HepG2 (cell line): ENCODE data around the gene VASN. TPM values are rescaled to one million over a fixed set of nuclear protein-coding genes. Genes with fewer than 3 reads are reported as not detected.

Source experiments
- ATAC-seq: fragments of 200-7000 bp; cut with Tn5 transposase; 3 replicates; pipeline ENCODE4 v1.9.1; 2020; ENCODE audit warnings: mild to moderate bottlenecking, moderate library complexity
- BruUV-seq: library from RNA; stranded (reverse); fragments of 400-500 nt; replicated peaks from 2 replicates; lab custom pipeline; 2021; lab: Mats Ljungman, UMichigan
- CTCF ChIA-PET: fragments of 300-600 bp; formaldehyde crosslinking; extraction: SDS; loops from one replicate; lab custom pipeline; 2021; ENCODE audit warnings: low total read pairs, inconsistent platforms, low intra/inter-chr PET ratio; lab: Yijun Ruan, JAX
- POLR2A ChIA-PET: fragments of 350-600 bp; sonication (Branson Sonifier 250); formaldehyde crosslinking; loops from one replicate; lab custom pipeline; 2020; ENCODE audit warnings: antibody characterized with exemption, inconsistent platforms; lab: Yijun Ruan, JAX
- DNase-seq: peaks from one replicate; pipeline ENCODE4 v3.0.0-alpha.2; 2015; ENCODE audit warnings: low spot score
- FAIRE-seq: peaks from 3 replicates; lab custom pipeline; 2011; peaks lifted over from hg19 to GRCh38; lab: Jason Lieb, UNC
- H2AFZ ChIP-seq: one replicate; pipeline ENCODE4 v1.6.1; 2011; ENCODE audit warnings: low read length, inconsistent platforms
- H3K27ac ChIP-seq: fragments of 300-600 bp; 3 replicates; pipeline ENCODE4 v1.8.0; 2011; ENCODE audit warnings: mixed run types, mild to moderate bottlenecking, mixed read lengths, low read length, inconsistent platforms; ENCODE audit not compliant: insufficient read depth; ENCODE audit errors: extremely low read length
- H3K27me3 ChIP-seq, 2 experiments: fragments of 200-600 bp in 1 of 2; 2 replicates in 1 of 2; 3 replicates in 1 of 2; pipeline versions ENCODE4 v1.6.0 to v1.8.0; 2011; ENCODE audit warnings: low read length in 2 of 2, mild to moderate bottlenecking in 2 of 2, moderate library complexity in 2 of 2, inconsistent platforms in 1 of 2; ENCODE audit not compliant: insufficient read depth in 2 of 2, control insufficient read depth in 1 of 2
- H3K36me3 ChIP-seq, 2 experiments: fragments of 200-600 bp in 1 of 2; replicated peaks in 1 of 2; 2 replicates in 1 of 2; 3 replicates in 1 of 2; pipeline versions ENCODE4 v1.5.1 to v1.8.0; 2011; ENCODE audit warnings: low read length in 2 of 2, inconsistent platforms in 1 of 2; ENCODE audit not compliant: insufficient read depth in 2 of 2, control insufficient read depth in 1 of 2
- H3K4me1 ChIP-seq: 2 replicates; pipeline ENCODE4 v1.5.1; 2012; ENCODE audit warnings: low read length, inconsistent platforms; ENCODE audit not compliant: insufficient read depth
- H3K4me2 ChIP-seq: 2 replicates; pipeline ENCODE4 v1.6.0; 2011; ENCODE audit warnings: low read depth, low read length, inconsistent platforms
- H3K4me3 ChIP-seq, 3 experiments: fragments of 200-600 bp in 1 of 3; sonication (generic), shearing (Covaris generic) in 1 of 3; replicated peaks in 1 of 3; 2 replicates each; pipeline ENCODE4 v1.5.1; 2011 to 2016; ENCODE audit warnings: low read length in 3 of 3, inconsistent platforms in 2 of 3, low read depth in 2 of 3, mild to moderate bottlenecking in 2 of 3, control low read depth in 1 of 3, mixed read lengths in 1 of 3; ENCODE audit not compliant: insufficient read depth in 1 of 3
- H3K79me2 ChIP-seq: one replicate; pipeline ENCODE4 v1.6.1; 2011; ENCODE audit warnings: low read length, inconsistent platforms; ENCODE audit not compliant: insufficient read depth
- H3K9ac ChIP-seq: 2 replicates; pipeline ENCODE4 v1.6.0; 2011; ENCODE audit warnings: mild to moderate bottlenecking, low read depth, low read length, inconsistent platforms; ENCODE audit not compliant: insufficient read depth
- H3K9me3 ChIP-seq: 2 replicates; pipeline ENCODE4 v1.5.1; 2012; ENCODE audit warnings: mild to moderate bottlenecking, low read length
- H4K20me1 ChIP-seq: 2 replicates; pipeline ENCODE4 v1.6.0; 2011; ENCODE audit warnings: inconsistent platforms, mild to moderate bottlenecking, low read length, moderate library complexity; ENCODE audit not compliant: insufficient read depth
- BHLHE40 ChIP-seq: IDR thresholded peaks from 2 replicates; pipeline ENCODE4 v1.6.1; 2011; ENCODE audit warnings: low read length, improper control_type of control experiment
- DNMT3B ChIP-seq: conservative IDR thresholded peaks from 2 replicates; pipeline ENCODE4 v1.6.1; 2016; ENCODE audit warnings: missing biosample characterization, control low read depth
- GTF3A ChIP-seq: sonication (generic); formaldehyde crosslinking; conservative IDR thresholded peaks from 2 replicates; pipeline ENCODE4 v1.4.0; 2020; ENCODE audit warnings: mild to moderate bottlenecking, missing genetic modification reagents
- MYNN ChIP-seq: sonication (generic); formaldehyde crosslinking; IDR thresholded peaks from 2 replicates; pipeline ENCODE4 v1.4.0; 2020; ENCODE audit warnings: mild to moderate bottlenecking, low read depth, missing genetic modification reagents
- MZF1 ChIP-seq: sonication (generic); formaldehyde crosslinking; IDR thresholded peaks from 2 replicates; pipeline ENCODE4 v1.8.1; 2023; ENCODE audit warnings: mild to moderate bottlenecking, missing genetic modification reagents, borderline replicate concordance
- NCOR1 ChIP-seq: fragments of 200-600 bp; sonication (generic); IDR thresholded peaks from 2 replicates; pipeline ENCODE4 v1.7.0; 2017; ENCODE audit warnings: antibody characterized with exemption, low read length, borderline replicate concordance
- NFATC3 ChIP-seq: sonication (generic); formaldehyde crosslinking; IDR thresholded peaks from 2 replicates; pipeline ENCODE4 v1.5.1; 2020; ENCODE audit warnings: mild to moderate bottlenecking, missing genetic modification reagents
- PREB ChIP-seq: sonication (generic); formaldehyde crosslinking; IDR thresholded peaks from 2 replicates; pipeline ENCODE4 v1.4.0; 2020; ENCODE audit warnings: missing genetic modification reagents
- REL ChIP-seq: sonication (generic); formaldehyde crosslinking; conservative IDR thresholded peaks from 2 replicates; pipeline ENCODE4 v1.8.0; 2022; ENCODE audit warnings: mild to moderate bottlenecking, missing genetic modification reagents, moderate library complexity
- REXO4 ChIP-seq: sonication (generic); formaldehyde crosslinking; IDR thresholded peaks from 2 replicates; pipeline ENCODE4 v1.8.0; 2022; ENCODE audit warnings: missing genetic modification reagents, mild to moderate bottlenecking, borderline replicate concordance
- SALL1 ChIP-seq: sonication (generic); formaldehyde crosslinking; IDR thresholded peaks from 2 replicates; pipeline ENCODE4 v1.8.0; 2022; ENCODE audit warnings: mild to moderate bottlenecking, missing genetic modification reagents
- TBL1XR1 ChIP-seq: fragments of 150-350 bp; IDR thresholded peaks from 2 replicates; pipeline ENCODE4 v1.6.1; 2014; ENCODE audit warnings: borderline replicate concordance, low read length; ENCODE audit not compliant: partially characterized antibody
- ZFP1 ChIP-seq: IDR thresholded peaks from 2 replicates; pipeline ENCODE4 v1.6.1; 2016
- ZNF326 ChIP-seq: sonication (generic); formaldehyde crosslinking; IDR thresholded peaks from 2 replicates; pipeline ENCODE4 v1.4.0; 2020; ENCODE audit warnings: missing genetic modification reagents, borderline replicate concordance
- ZNF776 ChIP-seq: sonication (generic); formaldehyde crosslinking; IDR thresholded peaks from 2 replicates; pipeline ENCODE4 v1.4.0; 2020; ENCODE audit warnings: mild to moderate bottlenecking, missing genetic modification reagents
- ZZZ3 ChIP-seq: sonication (generic); formaldehyde crosslinking; IDR thresholded peaks from 2 replicates; pipeline ENCODE4 v1.4.0; 2020; ENCODE audit warnings: missing genetic modification reagents, mild to moderate bottlenecking, borderline replicate concordance
- WGBS: methylation state at CpG from one replicate; pipeline ENCODE4 v1.1.6; 2017; ENCODE audit warnings: low lambda C conversion rate; 5-methylcytosine and 5-hydroxymethylcytosine counted together
- in situ Hi-C: cut with HindIII; loops from 2 replicates; pipeline ENCODE4 v1.10.0; 2017; ENCODE audit warnings: low pct_unique_long_range_greater_than_20kb; ENCODE audit not compliant: extremely low pct_ligation_motif_present
- intact Hi-C: fragments of 100-400 bp; cut with micrococcal nuclease; formaldehyde crosslinking; loops from one replicate; pipeline ENCODE4 v1.10.0; 2022; ENCODE audit not compliant: unreplicated experiment
- polyA plus RNA-seq, 8 experiments: library from polyadenylated mRNA; depleted of rRNA in 3 of 8; stranded (reverse) in 7 of 8; unstranded in 1 of 8; fragments of >200 nt; fragmentation: Illumina TruSeq in 4 of 8; extraction: Trizol in 4 of 8; gene quantifications; 2 replicates each; pipeline versions ENCODE4 v1.2.1 to v1.2.3, GENCODE V29; 2011 to 2016; ENCODE audit warnings: low read depth in 4 of 8, missing spikeins in 1 of 8, mixed read lengths in 1 of 8; ENCODE audit not compliant: insufficient read depth in 1 of 8
- total RNA-seq, 5 experiments: library from RNA; depleted of rRNA; stranded (reverse); fragments of >200 nt; fragmentation: Illumina TruSeq; extraction: Trizol; gene quantifications; 2 replicates each; pipeline ENCODE4 v1.2.3, GENCODE V29; 2016; ENCODE audit warnings: low read depth in 1 of 5
- TF ChIP-seq, protein P1 (sequence below): sonication (generic); formaldehyde crosslinking; IDR thresholded peaks from 2 replicates; pipeline ENCODE4 v1.8.0; 2022; ENCODE audit warnings: mild to moderate bottlenecking, missing genetic modification reagents, moderate library complexity
- TF ChIP-seq, protein P2 (sequence below), 2 experiments: sonication (generic) in 1 of 2; formaldehyde crosslinking in 1 of 2; IDR thresholded peaks; 2 replicates each; pipeline versions ENCODE4 v1.4.0 to v1.6.1; 2018 to 2020; ENCODE audit warnings: missing genetic modification reagents in 2 of 2, borderline replicate concordance in 1 of 2, low read depth in 1 of 2, mild to moderate bottlenecking in 1 of 2, missing biosample characterization in 1 of 2
- TF ChIP-seq, protein P3 (sequence below): sonication (generic); formaldehyde crosslinking; IDR thresholded peaks from 2 replicates; pipeline ENCODE4 v1.4.0; 2020; ENCODE audit warnings: missing genetic modification reagents

VASN gene
- total and polyA plus RNA-seq, 2 of the 13 experiments (the other 11 are each of a cell fraction or from before 2014, with no cell fraction given), result 8.4 to 18.2 TPM

GRCh38 chr16:4408323-4408690, 36.7 kb downstream of the VASN start:
- POLR2A ChIA-PET, result no interaction called here
- whole genome bisulfite sequencing, result 98% methylated on average over 7 of the region's 10 CpGs
- TF ChIP-seq, protein P1, sequence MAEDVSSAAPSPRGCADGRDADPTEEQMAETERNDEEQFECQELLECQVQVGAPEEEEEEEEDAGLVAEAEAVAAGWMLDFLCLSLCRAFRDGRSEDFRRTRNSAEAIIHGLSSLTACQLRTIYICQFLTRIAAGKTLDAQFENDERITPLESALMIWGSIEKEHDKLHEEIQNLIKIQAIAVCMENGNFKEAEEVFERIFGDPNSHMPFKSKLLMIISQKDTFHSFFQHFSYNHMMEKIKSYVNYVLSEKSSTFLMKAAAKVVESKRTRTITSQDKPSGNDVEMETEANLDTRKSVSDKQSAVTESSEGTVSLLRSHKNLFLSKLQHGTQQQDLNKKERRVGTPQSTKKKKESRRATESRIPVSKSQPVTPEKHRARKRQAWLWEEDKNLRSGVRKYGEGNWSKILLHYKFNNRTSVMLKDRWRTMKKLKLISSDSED (CRISPR knock-in tag), result no peak
- TF ChIP-seq ZNF326 (CRISPR knock-in tag) (no peak), REL (no peak), ZNF776 (CRISPR knock-in tag) (no peak), ZFP1 (CRISPR knock-in tag) (no peak), REXO4 (no peak), SALL1 (no peak), BHLHE40 (no peak), GTF3A (CRISPR knock-in tag) (no peak), MYNN (CRISPR knock-in tag) (no peak), MZF1 (CRISPR knock-in tag) (no peak), NFATC3 (no peak), ZZZ3 (no peak), DNMT3B (no peak), PREB (no peak), NCOR1 (no peak), TBL1XR1 (no peak)
- TF ChIP-seq, protein P2, sequence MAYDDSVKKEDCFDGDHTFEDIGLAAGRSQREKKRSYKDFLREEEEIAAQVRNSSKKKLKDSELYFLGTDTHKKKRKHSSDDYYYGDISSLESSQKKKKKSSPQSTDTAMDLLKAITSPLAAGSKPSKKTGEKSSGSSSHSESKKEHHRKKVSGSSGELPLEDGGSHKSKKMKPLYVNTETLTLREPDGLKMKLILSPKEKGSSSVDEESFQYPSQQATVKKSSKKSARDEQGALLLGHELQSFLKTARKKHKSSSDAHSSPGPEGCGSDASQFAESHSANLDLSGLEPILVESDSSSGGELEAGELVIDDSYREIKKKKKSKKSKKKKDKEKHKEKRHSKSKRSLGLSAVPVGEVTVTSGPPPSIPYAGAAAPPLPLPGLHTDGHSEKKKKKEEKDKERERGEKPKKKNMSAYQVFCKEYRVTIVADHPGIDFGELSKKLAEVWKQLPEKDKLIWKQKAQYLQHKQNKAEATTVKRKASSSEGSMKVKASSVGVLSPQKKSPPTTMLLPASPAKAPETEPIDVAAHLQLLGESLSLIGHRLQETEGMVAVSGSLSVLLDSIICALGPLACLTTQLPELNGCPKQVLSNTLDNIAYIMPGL (CRISPR knock-in tag; IDR thresholded peaks at IDR 0.05; ENCODE audit: borderline replicate concordance in 1 of 2, low read depth in 1 of 2), result no peak
- TF ChIP-seq, protein P3, sequence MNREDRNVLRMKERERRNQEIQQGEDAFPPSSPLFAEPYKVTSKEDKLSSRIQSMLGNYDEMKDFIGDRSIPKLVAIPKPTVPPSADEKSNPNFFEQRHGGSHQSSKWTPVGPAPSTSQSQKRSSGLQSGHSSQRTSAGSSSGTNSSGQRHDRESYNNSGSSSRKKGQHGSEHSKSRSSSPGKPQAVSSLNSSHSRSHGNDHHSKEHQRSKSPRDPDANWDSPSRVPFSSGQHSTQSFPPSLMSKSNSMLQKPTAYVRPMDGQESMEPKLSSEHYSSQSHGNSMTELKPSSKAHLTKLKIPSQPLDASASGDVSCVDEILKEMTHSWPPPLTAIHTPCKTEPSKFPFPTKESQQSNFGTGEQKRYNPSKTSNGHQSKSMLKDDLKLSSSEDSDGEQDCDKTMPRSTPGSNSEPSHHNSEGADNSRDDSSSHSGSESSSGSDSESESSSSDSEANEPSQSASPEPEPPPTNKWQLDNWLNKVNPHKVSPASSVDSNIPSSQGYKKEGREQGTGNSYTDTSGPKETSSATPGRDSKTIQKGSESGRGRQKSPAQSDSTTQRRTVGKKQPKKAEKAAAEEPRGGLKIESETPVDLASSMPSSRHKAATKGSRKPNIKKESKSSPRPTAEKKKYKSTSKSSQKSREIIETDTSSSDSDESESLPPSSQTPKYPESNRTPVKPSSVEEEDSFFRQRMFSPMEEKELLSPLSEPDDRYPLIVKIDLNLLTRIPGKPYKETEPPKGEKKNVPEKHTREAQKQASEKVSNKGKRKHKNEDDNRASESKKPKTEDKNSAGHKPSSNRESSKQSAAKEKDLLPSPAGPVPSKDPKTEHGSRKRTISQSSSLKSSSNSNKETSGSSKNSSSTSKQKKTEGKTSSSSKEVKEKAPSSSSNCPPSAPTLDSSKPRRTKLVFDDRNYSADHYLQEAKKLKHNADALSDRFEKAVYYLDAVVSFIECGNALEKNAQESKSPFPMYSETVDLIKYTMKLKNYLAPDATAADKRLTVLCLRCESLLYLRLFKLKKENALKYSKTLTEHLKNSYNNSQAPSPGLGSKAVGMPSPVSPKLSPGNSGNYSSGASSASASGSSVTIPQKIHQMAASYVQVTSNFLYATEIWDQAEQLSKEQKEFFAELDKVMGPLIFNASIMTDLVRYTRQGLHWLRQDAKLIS, result no peak

More at GRCh38 chr16:4408323-4408690, 36.7 kb downstream of the VASN start:
- Histone ChIP-seq H3K9me3 (no peaks in the 10 kb centered on the region), H3K4me2 (no peak overlapping the region), H3K27me3 (no peaks in the 10 kb centered on the region), H3K36me3 (peaks cover 5 to 33% of the 10 kb centered on the region in 2 experiments; a peak in 4 of 5 replicates), H3K9ac (no peak overlapping the region), H3K4me1 (no peaks in the 10 kb centered on the region), H3K79me2 (no peaks in the 10 kb centered on the region), H4K20me1 (no peaks in the 10 kb centered on the region), H3K27ac (no peak overlapping the region), H3K4me3 (no peak overlapping the region), H2AFZ (no peak overlapping the region)
- CTCF ChIA-PET, result no interaction called here
- in situ Hi-C loops, result no loop called here
- intact Hi-C loops, result no loop called here
- no peak for ATAC-seq
- FAIRE-seq, result no peak
- no TSS peak for BruUV-seq
- no peak for DNase-seq
